C4-2B (cell line): ENCODE results near the gene PAN2.
A peak's percentile ranks its signal among the peaks of the same experiment; 100 is the strongest.
"Not testable (repeated sequence)": the region's sequence is repeated elsewhere in the genome, so short reads cannot be mapped to it uniquely, and the experiment has no call there.

ENCODE experiments used
- H3K27ac ChIP-seq: fragments of 450-650 bp; 2 replicates; pipeline ENCODE4 v1.5.1; 2017
- ZFX ChIP-seq: fragments of 450-650 bp; IDR thresholded peaks from 2 replicates; pipeline ENCODE4 v1.6.1; 2017
- TF ChIP-seq, protein P1 (sequence below): fragments of 450-650 bp; conservative IDR thresholded peaks from 2 replicates; pipeline ENCODE4 v1.5.1; 2017; ENCODE audit warnings: mild to moderate bottlenecking

PAN2 gene

DNA sequence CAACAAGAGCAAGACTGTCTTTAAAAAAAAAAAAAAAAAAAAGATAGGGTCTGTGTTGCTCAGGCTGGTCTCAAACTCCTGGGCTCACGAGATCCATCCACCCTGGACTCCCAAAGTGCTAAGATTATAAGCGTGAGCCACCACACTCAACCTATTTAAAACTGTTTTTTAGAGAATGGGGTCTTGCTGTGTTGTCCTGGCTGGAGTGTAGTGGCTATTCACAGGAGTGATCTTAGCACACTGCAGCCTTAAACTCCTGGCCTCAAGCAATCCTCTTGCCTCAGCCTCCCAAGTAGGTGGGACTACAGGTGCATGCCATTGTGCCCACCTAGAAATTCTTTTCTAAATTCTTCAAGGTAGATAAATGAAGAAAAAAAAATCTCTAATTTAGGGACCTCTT is 59.5 kb downstream of the PAN2 start:
- no peak for TF ChIP-seq ZFX
- TF ChIP-seq, protein P1, sequence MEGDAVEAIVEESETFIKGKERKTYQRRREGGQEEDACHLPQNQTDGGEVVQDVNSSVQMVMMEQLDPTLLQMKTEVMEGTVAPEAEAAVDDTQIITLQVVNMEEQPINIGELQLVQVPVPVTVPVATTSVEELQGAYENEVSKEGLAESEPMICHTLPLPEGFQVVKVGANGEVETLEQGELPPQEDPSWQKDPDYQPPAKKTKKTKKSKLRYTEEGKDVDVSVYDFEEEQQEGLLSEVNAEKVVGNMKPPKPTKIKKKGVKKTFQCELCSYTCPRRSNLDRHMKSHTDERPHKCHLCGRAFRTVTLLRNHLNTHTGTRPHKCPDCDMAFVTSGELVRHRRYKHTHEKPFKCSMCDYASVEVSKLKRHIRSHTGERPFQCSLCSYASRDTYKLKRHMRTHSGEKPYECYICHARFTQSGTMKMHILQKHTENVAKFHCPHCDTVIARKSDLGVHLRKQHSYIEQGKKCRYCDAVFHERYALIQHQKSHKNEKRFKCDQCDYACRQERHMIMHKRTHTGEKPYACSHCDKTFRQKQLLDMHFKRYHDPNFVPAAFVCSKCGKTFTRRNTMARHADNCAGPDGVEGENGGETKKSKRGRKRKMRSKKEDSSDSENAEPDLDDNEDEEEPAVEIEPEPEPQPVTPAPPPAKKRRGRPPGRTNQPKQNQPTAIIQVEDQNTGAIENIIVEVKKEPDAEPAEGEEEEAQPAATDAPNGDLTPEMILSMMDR = no peak
- H3K27ac ChIP-seq = no peak overlapping the region

DNA sequence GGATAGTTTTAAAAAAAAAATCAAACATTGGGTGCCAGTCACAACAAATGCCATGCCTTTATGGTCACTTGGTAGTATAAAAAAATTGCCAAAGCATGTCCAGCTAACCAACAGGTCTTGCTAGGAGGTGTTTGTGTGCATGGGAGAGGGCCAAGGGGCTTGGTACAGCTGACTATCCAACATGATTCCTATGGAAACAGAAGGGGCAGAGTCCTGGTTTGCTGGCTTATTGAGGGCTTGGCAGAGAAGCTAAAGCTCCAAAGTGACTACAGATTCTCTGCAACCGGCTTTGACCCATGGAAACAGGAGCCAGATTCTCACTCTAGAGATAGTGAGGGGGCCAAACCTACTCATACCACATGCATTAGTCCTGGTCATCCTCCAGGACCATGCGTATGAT is 61.3 kb downstream of the PAN2 start:
- H3K27ac ChIP-seq = not testable (repeated sequence)

DNA sequence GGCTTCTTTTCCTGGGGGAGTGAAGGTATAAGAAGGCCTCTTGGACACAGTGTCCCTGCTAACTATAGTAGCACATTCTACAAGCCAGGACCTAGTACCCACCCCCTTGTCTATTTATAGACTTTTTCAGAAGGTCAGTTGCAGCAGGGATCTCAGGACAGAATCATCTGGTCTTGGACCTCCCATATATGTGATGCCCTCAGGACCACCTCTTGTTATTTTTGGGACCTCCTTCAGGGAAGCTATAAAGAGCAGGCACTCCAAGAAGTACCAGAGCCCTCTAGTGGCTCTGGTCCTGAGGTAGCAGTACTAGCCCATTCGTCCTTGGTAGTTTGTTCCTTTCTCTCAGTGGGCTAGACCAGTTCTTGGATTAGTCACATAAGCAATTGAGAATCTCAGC is 62.8 kb downstream of the PAN2 start:
- no peak for TF ChIP-seq ZFX
- TF ChIP-seq, protein P1 = no peak; the same call in 1 of the 2 replicates
- no peak overlapping the region for H3K27ac ChIP-seq

DNA sequence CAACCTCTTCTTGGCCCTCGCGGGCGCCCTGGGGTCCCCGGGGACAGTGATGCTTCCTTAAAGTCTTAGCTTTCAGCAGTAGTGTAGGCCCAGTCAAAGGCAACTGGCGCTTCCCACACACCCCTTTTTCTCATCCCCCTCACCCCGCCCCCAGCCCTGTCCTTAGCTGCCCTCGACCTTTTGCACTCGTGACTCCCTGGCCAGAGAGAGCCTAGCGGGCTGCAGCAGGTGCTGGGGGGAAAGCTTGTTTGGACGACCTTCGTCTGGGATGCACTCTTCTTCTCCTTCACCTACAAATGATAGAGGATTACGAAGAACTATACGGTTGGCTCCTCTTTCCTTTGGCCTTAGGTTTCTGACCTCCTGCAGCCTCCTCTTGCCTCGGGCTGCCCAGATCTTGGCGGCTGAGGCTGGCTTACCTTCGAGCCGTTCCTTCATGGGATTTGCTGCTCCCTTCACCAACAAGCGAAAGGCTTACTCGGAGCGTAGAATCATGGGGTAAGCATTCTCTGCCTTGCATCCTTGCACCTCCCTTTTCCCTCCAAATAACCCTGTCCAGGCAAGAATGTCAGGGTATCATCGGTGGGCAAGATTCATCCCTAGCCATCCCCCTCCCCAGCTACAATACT is 66.2 kb downstream of the PAN2 start:
- TF ChIP-seq ZFX = no peak
- TF ChIP-seq, protein P1 = no peak
- H3K27ac ChIP-seq = peak overlapping the region; percentile 59

DNA sequence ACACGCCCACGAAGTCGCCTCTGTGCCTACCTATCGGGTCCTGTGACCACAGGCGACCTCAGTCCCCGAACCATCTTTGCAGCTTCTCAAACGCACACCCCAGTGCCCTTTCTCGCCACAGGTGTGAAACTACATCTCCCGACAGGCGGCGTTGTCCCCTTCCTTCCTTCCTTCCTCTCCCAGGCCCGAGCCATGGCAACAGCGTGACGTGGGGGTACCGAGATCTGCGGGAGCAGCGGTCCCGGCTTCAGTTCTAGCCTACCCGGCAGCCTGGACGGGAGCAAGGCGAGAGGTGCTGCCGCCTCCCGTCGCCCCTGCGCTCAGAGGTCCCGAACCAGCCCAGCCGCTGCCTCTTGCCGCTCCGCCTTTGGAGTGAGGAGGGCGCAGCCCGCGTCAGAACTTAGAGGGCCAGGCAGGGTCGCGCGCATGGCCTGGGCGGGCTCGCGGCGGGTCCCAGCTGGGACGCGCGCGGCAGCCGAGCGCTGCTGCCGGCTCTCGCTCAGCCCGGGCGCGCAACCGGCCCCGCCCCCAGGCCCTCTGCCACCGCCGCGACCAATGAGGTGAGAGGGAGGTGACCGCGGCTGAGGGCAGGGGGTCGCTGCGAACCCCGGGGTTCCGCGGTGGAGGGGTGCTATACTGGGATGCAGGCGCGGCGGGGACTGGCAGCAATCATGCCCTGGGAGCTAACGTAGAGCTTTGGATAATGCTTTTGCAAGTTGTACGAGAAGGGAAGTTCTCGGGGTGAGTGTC is 66.9 kb downstream of the PAN2 start, which contains the start of gene COQ10A:
COQ10A (plus strand) TSS at position 250 of the 750 bp plus-strand sequence; CDS start at position 427, 177 bp downstream.
- peak within 1 kb of the TSS; percentile 59 for H3K27ac ChIP-seq
- no peak for TF ChIP-seq ZFX
- TF ChIP-seq, protein P1 = peak; percentile 68
